Stimulated activated CD4-positive, alpha-beta T cell treated with anti-CD3 and anti-CD28 coated beads, Interleukin-1b, Interleukin-23, amount 100 ng/mL, for 4 hours (primary cell): ENCODE data around the gene PRMT7.

Source experiments
- DNase-seq, 2 donors: peaks; one replicate each; pipeline ENCODE4 v3.0.0-alpha.2; 2020; ENCODE audit warnings: low read depth in 2 of 2

Gene PRMT7

GRCh38 chr16:68310774-68311511 lies at the start of gene PRMT7, which contains the start of gene SLC7A6OS:
PRMT7 (plus strand) TSS chr16:68311019; CDS start chr16:68315980, 4,961 bp downstream.
SLC7A6OS (minus strand) TSS chr16:68310946; CDS start chr16:68310926, 20 bp downstream.
- DNase-seq: peak; percentile 81 to 86

GRCh38 chr16:68263559-68264127 lies 47.2 kb upstream of the PRMT7 start:
- no peak for DNase-seq

GRCh38 chr16:68264128-68265077 lies 46.4 kb upstream of the PRMT7 start, which contains the start of gene SLC7A6:
SLC7A6 (plus strand) TSS chr16:68264526; CDS start chr16:68274727, 10,201 bp downstream.
- peak; percentile 79 to 87 for DNase-seq

- peak in 1 of 2 donors; percentile 31 for DNase-seq
Measured at GRCh38 chr16:68265078-68265920, 45.5 kb upstream of the PRMT7 start.

GRCh38 chr16:68267612-68268405 lies 43.0 kb upstream of the PRMT7 start:
- no peak for DNase-seq

- no peak for DNase-seq
Measured at GRCh38 chr16:68269793-68270192, 41.0 kb upstream of the PRMT7 start.

- no peak for DNase-seq
Measured at GRCh38 chr16:68270353-68270752, 40.5 kb upstream of the PRMT7 start.

GRCh38 chr16:68272507-68273209 lies 38.2 kb upstream of the PRMT7 start:
- no peak for DNase-seq

- DNase-seq: no peak
Measured at GRCh38 chr16:68273459-68273858, 37.4 kb upstream of the PRMT7 start.

- no peak for DNase-seq
Measured at GRCh38 chr16:68273896-68274295, 36.9 kb upstream of the PRMT7 start.

GRCh38 chr16:68274441-68274840 lies 36.4 kb upstream of the PRMT7 start:
- DNase-seq: no peak

- DNase-seq: no peak
Measured at GRCh38 chr16:68275611-68276191, 35.1 kb upstream of the PRMT7 start.

GRCh38 chr16:68276223-68276622 lies 34.6 kb upstream of the PRMT7 start:
- DNase-seq: no peak

- no peak for DNase-seq
Measured at GRCh38 chr16:68279726-68280558, 30.9 kb upstream of the PRMT7 start.

GRCh38 chr16:68281368-68282063 lies 29.3 kb upstream of the PRMT7 start:
- DNase-seq: no peak

- no peak for DNase-seq
Measured at GRCh38 chr16:68282064-68282452, 28.8 kb upstream of the PRMT7 start.

- DNase-seq: no peak
Measured at GRCh38 chr16:68283346-68283745, 27.5 kb upstream of the PRMT7 start.
